Spleen (tissue), 11 donors: ENCODE measurements around the gene BLOC1S1. TPM values are rescaled to one million over a fixed set of nuclear protein-coding genes. Genes with fewer than 3 reads are reported as not detected.

Experiments
- DNase-seq: peaks from one replicate; pipeline ENCODE4 v3.0.0-alpha.2; 2020
- H3K27ac ChIP-seq, 8 donors: fragments of 200-600 bp; sonication (generic) in 7 of 8; 1 replicate in 4 of 8; 2 replicates in 4 of 8; pipeline versions ENCODE4 v1.5.0 to v1.8.0; 2016 to 2021; ENCODE audit warnings: inconsistent platforms in 4 of 8, mild to moderate bottlenecking in 4 of 8, moderate library complexity in 1 of 8
- H3K27me3 ChIP-seq, 7 donors: fragments of 200-600 bp; sonication (generic) in 6 of 7; replicated peaks in 1 of 7; 1 replicate in 4 of 7; 2 replicates in 3 of 7; pipeline versions ENCODE4 v1.5.0 to v1.8.0; 2016 to 2021; ENCODE audit warnings: inconsistent platforms in 3 of 7, mild to moderate bottlenecking in 1 of 7
- H3K36me3 ChIP-seq, 6 donors: fragments of 200-600 bp; sonication (generic) in 5 of 6; 1 replicate in 4 of 6; 2 replicates in 2 of 6; pipeline versions ENCODE4 v1.5.0 to v1.8.0; 2016 to 2021; ENCODE audit warnings: inconsistent platforms in 2 of 6
- H3K4me1 ChIP-seq, 6 donors: fragments of 200-600 bp; sonication (generic) in 5 of 6; 1 replicate in 3 of 6; 2 replicates in 3 of 6; pipeline versions ENCODE4 v1.5.0 to v1.8.0; 2016 to 2021; ENCODE audit warnings: inconsistent platforms in 3 of 6
- H3K4me3 ChIP-seq, 8 donors: fragments of 200-600 bp; sonication (generic) in 7 of 8; 1 replicate in 4 of 8; 2 replicates in 4 of 8; pipeline versions ENCODE4 v1.5.0 to v1.8.0; 2016 to 2021; ENCODE audit warnings: inconsistent platforms in 4 of 8, mild to moderate bottlenecking in 4 of 8, moderate library complexity in 2 of 8
- H3K9me3 ChIP-seq, 8 donors: fragments of 200-600 bp; sonication (generic) in 7 of 8; 1 replicate in 4 of 8; 2 replicates in 4 of 8; pipeline versions ENCODE4 v1.5.0 to v1.8.0; 2016 to 2021; ENCODE audit warnings: inconsistent platforms in 4 of 8
- CTCF ChIP-seq, 11 experiments: fragments of 200-600 bp in 7 of 11; fragments of 450-650 bp in 4 of 11; sonication (generic) in 4 of 11; IDR thresholded peaks in 8 of 11; conservative IDR thresholded peaks in 3 of 11; 1 replicate in 7 of 11; 2 replicates in 4 of 11; pipeline versions ENCODE4 v1.4.0 to v1.8.0; 2016 to 2021; ENCODE audit warnings: antibody characterized with exemption in 11 of 11, inconsistent platforms in 4 of 11, mild to moderate bottlenecking in 1 of 11
- POLR2A ChIP-seq, 3 donors: fragments of 450-650 bp; IDR thresholded peaks; one replicate each; pipeline ENCODE4 v1.5.1; 2017; ENCODE audit warnings: antibody characterized with exemption in 3 of 3, mild to moderate bottlenecking in 1 of 3
- POLR2AphosphoS5 ChIP-seq, 3 donors: sonication (generic); formaldehyde crosslinking; IDR thresholded peaks; one replicate each; pipeline ENCODE4 v1.5.1; 2017; ENCODE audit warnings: antibody characterized with exemption in 3 of 3
- WGBS, 5 donors: extraction: QIAGEN DNeasy Blood & Tissue Kit in 3 of 5; methylation state at CpG; one replicate each; pipeline versions ENCODE4 v1.1.5 to v1.1.7; 2013 to 2018; 5-methylcytosine and 5-hydroxymethylcytosine counted together
- intact Hi-C: fragments of 100-400 bp; cut with DNase I; formaldehyde crosslinking; loops from one replicate; pipeline ENCODE4 v1.15.0; 2023; ENCODE audit warnings: low total_unique reads
- polyA plus RNA-seq, 3 donors: library from polyadenylated mRNA; stranded (reverse); fragments of 200-250 nt; gene quantifications; one replicate each; pipeline ENCODE4 v1.2.1, GENCODE V29; 2013
- total RNA-seq, 7 donors: library from RNA; depleted of rRNA in 3 of 7; stranded (reverse); fragments of >200 nt in 3 of 7; fragmentation: NEBNext Ultra II Directional in 4 of 7; extraction: Animal tissue kit (Norgen Biotek cat#: 25700) in 4 of 7; gene quantifications; one replicate each; pipeline versions ENCODE4 v1.1.0 to v1.2.1, GENCODE V29; 2016 to 2021
- donor health status: healthy with polysubstance abuse.
- donor health status: DM: no; HTN: no; CAD: no; lungs with moderate emphysema.
- donor health status: DM: no; HTN: no; CAD: no.
- donor health status: Bipolar disorder and iron deficiency.
- donor health status: healthy.
- donor health status: DM: no; HTN: no; CAD: no.
- donor health status: DM: yes; HTN: yes; CAD: no.

BLOC1S1 gene
- total and polyA plus RNA-seq, 10 donors, result 113 to 304 (median 212) TPM

DNA sequence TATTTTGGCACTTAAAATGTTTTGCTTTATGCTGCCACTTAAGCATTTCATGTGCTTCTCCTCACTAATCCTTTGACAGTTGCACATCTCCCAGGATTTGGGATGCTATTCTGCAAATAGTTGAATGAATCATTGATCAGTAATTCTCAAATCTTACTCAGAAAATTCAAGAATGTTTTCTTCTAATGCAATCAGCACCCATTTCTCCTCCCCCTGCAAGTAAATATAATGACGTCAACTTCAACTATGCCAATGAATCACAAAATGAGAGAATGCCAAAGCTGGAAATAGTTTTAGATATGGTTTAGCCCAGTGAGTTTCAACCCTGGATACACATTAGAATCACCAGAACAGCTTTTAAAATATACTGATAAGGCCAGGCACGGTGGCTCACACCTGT is 2.1 kb upstream of the BLOC1S1 start:
- H3K36me3 ChIP-seq, result peaks cover 0 to 12% (median 0%) of the 10 kb centered on the region in 6 donors
- no peak overlapping the region for H3K27ac ChIP-seq
- no peaks in the 10 kb centered on the region for H3K9me3 ChIP-seq
- no peak for DNase-seq
- TF ChIP-seq POLR2AphosphoS5 (IDR thresholded peaks at IDR 0.05) (no peak), POLR2A (IDR thresholded peaks at IDR 0.05) (no peak)
- intact Hi-C loops, result no loop called here
- peaks cover 0 to 10% (median 0%) of the 10 kb centered on the region in 7 donors for H3K27me3 ChIP-seq
- WGBS, 5 donors, result 81 to 91% (median 87%) methylated on average over 2 of the region's 2 CpGs
- no peak overlapping the region for H3K4me3 ChIP-seq
- H3K4me1 ChIP-seq, result peaks cover 26 to 57% (median 41%) of the 10 kb centered on the region in 6 donors

GRCh38 chr12:55715169-55715764 is 579 bp upstream of the BLOC1S1 start:
- Histone ChIP-seq H3K9me3 (no peaks in the 10 kb centered on the region), H3K27me3 (no peaks in the 10 kb centered on the region), H3K4me1 (peaks cover 25 to 60% (median 47%) of the 10 kb centered on the region in 6 donors), H3K36me3 (peaks cover 0 to 27% (median 8%) of the 10 kb centered on the region in 6 donors), H3K27ac (peak overlapping the region; percentile 83 to 97 (median 96)), H3K4me3 (peak overlapping the region in 7 of 8 donors; percentile 70 to 98 (median 89))
- no peak for DNase-seq
- intact Hi-C loops, result no loop called here
- TF ChIP-seq POLR2AphosphoS5 (IDR thresholded peaks at IDR 0.05) (no peak), POLR2A (IDR thresholded peaks at IDR 0.05) (no peak), CTCF (IDR thresholded peaks at IDR 0.05 in 8 of 11, conservative IDR thresholded peaks at IDR 0.05 in 3 of 11) (no peak)
- 72 to 81% (median 76%) methylated on average over 7 of the region's 7 CpGs for WGBS, 5 donors

DNA sequence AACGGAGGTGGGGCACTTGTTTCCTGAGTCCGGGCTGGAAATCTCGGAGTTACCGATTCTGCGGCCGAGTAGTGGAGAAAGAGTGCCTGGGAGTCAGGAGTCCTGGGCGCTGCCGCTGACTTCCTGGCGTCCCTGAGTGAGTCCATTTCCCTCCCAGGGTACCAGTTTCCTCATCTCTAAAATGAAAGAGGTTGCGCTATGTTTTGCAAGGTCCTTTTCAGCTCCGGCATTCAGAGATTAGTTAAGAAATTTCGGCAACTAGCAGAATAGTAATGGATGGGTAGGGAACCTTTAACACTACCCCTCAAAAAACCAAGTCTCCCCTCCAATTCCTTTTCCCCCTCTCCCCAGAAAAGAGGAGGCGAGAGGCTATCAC is 724 bp downstream of the BLOC1S1 start:
- 1 to 4% (median 3%) methylated on average over 9 to 13 of the region's 13 CpGs for WGBS, 5 donors
- Histone ChIP-seq H3K9me3 (no peaks in the 10 kb centered on the region), H3K4me3 (peak overlapping the region; percentile 70 to 98 (median 91)), H3K27me3 (no peaks in the 10 kb centered on the region), H3K36me3 (peaks cover 0 to 40% (median 12%) of the 10 kb centered on the region in 6 donors), H3K4me1 (peaks cover 35 to 73% (median 59%) of the 10 kb centered on the region in 6 donors), H3K27ac (peak overlapping the region; percentile 83 to 97 (median 96))
- DNase-seq, result no peak
- intact Hi-C loops, result no loop called here
- TF ChIP-seq POLR2AphosphoS5 (IDR thresholded peaks at IDR 0.05) (no peak), CTCF (IDR thresholded peaks at IDR 0.05 in 8 of 11, conservative IDR thresholded peaks at IDR 0.05 in 3 of 11) (peak in 2 of 11 experiments; percentile 8 to 17), POLR2A (IDR thresholded peaks at IDR 0.05) (no peak)

DNA sequence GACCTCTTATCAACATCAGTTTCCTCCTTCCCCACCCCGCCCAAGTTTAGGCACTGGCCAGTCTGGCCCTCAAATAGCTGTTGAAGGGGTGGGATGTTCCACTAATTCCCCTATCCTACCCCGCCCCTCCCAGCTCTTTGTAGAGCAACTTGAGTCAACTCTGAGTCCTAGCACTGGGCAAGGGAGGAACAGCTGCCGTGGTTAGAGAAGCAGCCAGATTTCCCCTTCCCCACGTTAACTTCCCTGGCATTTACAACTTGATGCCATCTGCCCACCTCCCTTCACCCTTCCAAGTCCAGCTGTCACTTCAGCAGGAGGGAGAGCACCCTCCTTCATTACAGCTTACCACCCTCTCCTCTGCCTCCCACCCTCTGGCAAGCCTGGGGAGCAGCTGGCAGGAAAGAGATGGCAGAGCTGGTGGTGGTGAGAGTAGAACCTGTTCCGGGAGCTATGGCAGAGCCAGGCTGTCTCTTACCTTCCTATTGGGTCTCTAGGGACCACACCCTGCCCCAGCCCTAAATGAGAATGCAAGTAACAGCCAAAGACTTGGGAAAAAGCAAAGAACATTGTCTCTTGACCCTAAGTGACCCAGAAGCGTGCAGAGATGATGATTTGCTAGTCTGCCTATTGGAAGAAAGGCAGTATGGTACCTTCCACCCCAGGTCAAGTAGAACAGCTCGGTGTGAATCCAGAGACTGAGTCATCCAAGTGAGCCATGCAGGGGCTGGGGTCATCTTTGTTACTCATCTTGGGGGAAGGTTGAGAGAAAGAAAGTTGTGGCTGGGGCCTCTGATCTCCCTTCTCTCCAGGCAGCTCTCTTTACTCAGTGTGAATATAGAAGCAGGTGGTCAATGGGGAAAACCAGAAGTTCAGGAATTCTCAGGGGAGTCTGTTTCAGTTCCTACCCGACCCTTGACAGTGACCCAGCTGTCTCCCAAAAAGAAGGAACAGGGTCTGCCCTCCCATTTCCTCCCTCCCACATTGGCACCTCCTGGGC is 1.5 kb downstream of the BLOC1S1 start:
- H3K27me3 ChIP-seq, result no peaks in the 10 kb centered on the region
- peak overlapping the region in 7 of 8 donors; percentile 92 to 97 (median 96) for H3K27ac ChIP-seq
- peak overlapping the region; percentile 70 to 98 (median 91) for H3K4me3 ChIP-seq
- H3K9me3 ChIP-seq, result no peaks in the 10 kb centered on the region
- WGBS, 5 donors, result 37 to 54% (median 50%) methylated on average over 8 of the region's 8 CpGs
- peaks cover 35 to 75% (median 60%) of the 10 kb centered on the region in 6 donors for H3K4me1 ChIP-seq
- DNase-seq, result peak; percentile 73
- peaks cover 0 to 48% (median 12%) of the 10 kb centered on the region in 6 donors for H3K36me3 ChIP-seq
- intact Hi-C loops, result no loop called here
- TF ChIP-seq CTCF (IDR thresholded peaks at IDR 0.05 in 8 of 11, conservative IDR thresholded peaks at IDR 0.05 in 3 of 11) (no peak), POLR2A (IDR thresholded peaks at IDR 0.05) (no peak), POLR2AphosphoS5 (IDR thresholded peaks at IDR 0.05) (no peak)
